Activated CD8-positive, alpha-beta memory T cell treated with anti-CD3 and anti-CD28 coated beads, Interleukin-2, amount 50 U/mL, for 24 hours (primary cell): ENCODE results near the gene TYW1B.
"Not testable (repeated sequence)": the region's sequence is repeated elsewhere in the genome, so short reads cannot be mapped to it uniquely, and the experiment has no call there.

Source experiments
- DNase-seq: peaks from one replicate; pipeline ENCODE4 v3.0.0-alpha.2; 2020; ENCODE audit errors: extremely low read depth

TYW1B gene

DNA sequence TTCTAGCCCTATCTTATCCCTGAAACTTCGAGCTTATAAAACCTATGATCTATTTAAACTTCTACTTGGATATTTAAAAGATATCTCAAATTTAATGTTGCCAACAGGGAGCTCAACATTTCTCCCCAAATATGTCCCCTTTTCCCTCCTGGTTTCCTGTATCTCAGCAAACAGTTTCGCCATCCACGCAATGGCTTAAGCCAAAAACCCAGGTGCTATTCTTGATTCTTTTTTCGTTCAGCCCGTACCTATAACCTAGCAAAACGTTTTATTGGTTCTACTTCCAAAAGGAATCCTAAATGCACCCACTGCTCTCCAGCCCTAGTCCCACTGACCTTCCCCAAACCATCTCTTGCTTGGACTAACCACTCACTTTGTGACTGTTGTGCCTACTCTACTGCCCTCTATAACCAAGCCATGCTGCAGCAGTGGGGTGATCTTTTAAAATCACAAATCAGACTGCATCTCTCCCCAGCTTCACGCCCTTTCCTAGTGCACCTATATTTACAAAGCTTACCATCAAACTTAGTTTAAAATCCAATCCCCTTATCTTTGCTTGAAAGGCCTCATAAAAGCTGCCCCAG lies 201.5 kb downstream of the TYW1B start:
- DNase-seq: not testable (repeated sequence)

DNA sequence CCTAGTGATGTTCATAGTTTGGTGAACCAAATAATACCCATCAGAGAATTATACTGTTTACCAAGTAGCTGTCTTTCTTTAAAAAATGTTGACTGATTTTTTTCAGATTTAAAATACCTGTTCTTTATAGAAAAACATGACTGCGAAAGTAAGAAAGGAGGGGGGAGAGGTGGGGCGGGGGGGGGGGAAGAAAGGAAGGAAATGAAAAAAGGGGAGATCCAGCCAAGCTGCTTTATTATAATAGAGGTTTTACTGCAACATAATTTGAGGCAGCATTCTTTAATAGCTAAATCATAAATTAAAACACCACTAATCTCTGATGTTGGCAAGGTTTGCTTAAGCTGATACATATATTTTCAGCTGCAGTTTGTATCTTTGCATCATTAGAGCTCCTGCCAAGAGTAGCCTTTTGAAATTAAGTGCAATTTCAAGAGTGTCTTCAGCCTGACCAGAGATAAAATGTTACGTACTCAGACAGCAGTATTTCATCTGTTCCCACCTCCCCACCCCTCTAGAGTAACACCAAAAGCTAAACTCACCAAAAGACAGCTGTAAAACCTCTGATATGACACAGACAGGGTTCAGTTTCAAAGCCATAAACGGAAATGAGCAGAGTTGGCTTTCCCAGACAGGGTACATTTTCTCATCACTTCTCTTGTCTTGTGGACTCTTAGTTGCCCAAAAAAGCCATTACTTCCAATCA lies 202.1 kb downstream of the TYW1B start:
- not testable (repeated sequence) for DNase-seq

DNA sequence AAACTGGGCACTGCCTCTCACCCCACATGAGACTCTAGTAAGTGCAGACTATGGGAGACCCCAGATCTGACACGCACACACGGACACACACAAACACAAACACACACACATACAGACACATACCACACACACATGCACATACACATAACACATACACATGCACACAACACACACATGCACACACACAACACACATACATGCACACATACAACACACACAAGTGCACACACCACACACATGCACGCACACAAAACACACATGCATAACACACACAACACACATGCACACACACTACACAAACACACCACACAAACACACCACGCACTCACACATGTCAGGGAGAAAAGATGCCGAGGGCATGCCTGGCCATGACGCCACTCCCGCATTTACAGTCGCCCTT lies 205.5 kb downstream of the TYW1B start:
- DNase-seq: no peak

DNA sequence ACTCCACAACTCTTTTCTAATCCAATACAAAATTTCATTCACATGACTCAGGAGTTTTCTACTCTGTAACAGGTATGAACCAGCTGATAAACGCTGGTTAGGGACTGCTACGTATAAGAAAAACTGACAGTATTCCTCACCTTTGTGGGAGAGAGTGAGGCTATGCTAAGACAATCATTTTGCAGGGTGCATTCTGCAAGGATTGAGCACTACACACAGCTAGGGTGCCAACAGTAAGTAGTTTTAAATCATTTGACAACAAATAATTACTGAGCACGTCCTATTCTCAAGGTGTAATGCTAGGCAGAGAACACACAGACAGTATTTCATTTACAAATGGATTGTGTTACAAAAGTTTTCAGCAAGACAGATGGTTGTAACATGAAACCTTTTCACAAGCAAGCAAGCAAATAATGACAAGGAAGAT lies 206.2 kb downstream of the TYW1B start:
- DNase-seq: not testable (repeated sequence)

DNA sequence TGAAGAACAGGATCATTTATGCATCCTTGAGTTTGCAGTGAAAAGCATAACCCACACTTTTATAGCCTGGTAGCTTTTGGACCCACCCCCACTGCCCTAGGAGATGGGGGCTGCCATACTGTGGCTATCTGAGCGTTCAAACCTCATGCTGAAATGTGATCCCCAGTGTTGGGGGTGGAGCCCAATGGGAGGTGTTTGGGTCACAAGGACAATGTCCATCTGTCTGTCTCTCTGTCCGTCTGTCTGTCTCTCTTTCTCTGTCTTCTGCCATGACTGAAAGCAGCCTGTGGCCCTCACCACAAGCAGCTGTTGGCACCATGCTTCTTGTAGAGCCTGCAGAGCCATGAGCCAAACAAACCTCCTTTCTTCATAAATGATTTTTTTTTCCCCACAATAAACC lies 207.1 kb downstream of the TYW1B start:
- DNase-seq: not testable (repeated sequence)

DNA sequence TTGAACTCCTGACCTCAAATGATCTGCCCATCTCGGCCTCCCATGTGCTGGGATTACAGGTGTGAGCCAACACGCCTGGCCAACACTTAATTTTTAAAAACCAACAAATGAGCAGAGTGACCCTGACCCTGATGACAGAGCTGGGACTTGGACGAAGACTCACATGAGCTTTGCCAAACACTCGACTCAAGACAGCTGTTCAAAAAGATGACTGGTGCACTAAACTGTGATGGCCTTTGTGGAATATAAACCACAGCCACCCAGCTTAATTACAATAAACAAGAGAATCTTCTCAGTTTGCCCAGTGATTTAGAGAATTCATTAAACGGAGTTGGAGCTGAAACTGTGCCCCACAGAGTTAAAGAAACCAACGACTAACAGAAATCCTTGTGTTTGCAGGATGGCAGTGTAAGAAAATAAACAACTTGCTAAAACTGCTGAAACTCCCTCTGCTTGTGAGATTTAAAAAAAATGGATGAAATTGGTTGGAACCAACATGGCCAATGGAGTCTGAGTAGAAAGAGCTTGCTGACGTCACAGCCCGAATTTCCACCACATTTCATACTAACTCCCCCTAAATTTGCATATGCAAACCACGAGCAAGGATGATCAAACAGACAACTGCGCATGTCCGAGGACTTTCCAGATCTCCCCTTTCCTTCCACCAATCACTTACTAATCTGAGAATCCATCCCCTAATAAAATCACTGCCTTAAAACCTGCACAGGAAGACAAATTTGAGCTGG lies 209.4 kb downstream of the TYW1B start:
- DNase-seq: not testable (repeated sequence)

DNA sequence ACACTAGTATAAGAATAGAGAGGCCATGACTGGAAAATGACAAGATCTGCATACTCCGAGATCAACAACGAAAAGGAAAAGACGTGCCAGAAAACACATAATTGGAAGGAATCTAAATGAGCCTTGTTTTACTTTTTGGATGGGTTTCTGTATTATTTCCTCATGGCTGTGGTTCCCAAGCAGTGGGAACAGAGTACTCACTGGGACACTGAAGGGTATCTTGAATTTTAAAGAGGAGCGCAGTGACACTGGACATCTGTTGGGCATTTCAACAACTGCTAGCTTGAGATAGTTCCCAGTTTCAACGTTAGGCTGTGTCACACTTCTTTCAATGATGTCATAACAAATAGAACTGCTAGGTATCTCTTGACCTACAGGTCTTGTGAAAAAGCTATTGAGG lies 218.2 kb downstream of the TYW1B start:
- DNase-seq: not testable (repeated sequence)

DNA sequence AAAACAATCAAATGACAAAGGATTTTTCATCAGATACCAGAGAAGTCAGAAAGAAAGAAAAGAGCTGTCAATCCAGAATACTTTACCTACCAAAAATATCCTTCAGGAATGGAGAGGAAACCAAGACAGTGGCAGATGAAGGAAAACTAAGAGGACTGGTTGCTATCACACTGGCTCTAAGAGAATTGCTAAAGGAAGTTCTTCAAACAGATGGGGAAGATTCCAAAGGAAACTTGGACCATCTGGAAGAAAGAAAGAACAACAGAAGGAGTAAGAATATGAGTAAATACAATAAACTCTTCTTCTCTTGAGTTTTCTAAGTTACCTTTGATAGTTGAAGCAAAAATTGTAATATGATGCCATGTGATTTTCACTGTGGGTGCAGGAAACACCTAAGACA lies 220.0 kb downstream of the TYW1B start:
- DNase-seq: not testable (repeated sequence)

DNA sequence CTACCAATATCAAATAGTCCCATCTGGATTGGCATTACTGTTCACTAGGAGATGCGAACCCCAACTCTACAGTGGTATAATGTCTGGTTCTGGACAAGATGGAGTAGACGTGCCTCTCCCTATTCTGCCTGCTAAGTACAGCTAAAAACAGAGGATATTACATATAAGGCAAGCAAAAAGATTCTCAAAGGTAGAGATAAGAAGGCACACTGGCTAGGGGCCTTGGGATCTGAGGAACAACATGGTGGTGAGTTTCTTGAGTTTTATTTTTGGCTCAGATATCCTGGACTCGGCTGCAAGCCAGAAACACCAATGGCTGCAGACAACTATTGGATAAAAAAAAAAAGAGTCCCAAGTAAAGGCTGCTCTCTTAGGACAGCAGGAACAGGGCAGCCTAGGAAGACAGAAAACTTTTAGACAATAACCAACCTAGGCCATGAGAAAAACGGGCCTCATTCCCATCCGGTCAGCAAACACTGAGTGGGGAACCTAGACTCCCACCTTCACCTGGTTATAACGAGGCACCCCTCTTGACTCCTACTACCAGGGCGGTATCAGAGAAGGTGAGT lies 222.1 kb downstream of the TYW1B start:
- not testable (repeated sequence) for DNase-seq

DNA sequence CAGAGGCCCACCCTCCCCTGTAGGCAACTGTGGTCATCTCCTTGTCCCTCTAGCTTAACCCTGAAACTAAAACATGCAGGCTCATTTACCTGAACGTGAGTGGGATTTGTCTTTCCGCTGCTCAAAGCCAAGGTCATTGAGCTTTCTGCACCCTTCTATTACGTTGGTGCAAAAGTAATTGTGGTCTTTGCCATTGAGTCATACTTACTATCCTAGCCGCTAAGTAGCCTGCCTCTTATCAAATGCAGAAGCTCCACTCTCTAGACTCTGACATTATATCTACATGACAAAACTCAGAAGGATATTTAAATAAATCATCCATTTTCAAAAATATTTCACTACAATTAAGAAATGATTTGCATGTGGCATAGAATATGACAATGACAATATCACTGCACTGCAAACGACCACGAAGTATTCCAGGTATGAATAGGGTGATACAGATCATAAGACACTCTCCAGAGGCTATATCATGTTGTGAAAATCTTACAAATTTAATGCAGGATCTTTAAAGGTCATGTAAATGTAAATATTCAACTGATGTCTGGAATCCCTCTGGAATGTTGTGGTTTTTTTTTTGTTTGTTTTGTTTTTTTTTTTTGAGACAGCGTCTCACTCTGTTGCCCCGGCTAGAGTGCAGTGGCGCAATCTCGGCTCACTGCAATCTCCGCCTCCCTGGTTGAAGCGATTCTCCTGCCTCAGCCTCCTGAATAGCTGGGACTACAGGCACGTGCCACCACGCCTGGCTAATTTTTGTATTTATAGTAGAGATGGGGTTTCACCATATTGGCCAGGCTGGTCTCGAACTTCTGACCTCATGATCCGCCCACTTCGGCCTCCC lies 223.0 kb downstream of the TYW1B start:
- DNase-seq: not testable (repeated sequence)

DNA sequence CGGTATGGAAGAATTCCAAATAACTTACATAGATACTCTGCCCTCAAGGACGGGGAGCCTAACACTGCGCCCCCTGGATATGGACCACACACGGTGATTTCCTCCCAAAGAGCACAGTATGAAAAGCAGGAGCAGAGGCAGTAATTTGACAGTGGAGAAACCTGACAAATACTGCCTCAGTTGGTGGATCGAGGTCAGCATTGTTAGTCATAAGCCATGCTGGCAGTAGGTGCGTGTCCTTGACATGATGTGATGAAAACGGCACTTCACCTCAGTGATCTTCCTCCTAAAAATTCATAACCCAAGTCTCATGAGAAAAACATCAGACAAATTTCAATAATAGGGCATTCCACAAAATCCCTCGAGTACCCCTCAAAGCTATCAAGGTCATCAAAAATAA lies 224.5 kb downstream of the TYW1B start:
- DNase-seq: not testable (repeated sequence)

DNA sequence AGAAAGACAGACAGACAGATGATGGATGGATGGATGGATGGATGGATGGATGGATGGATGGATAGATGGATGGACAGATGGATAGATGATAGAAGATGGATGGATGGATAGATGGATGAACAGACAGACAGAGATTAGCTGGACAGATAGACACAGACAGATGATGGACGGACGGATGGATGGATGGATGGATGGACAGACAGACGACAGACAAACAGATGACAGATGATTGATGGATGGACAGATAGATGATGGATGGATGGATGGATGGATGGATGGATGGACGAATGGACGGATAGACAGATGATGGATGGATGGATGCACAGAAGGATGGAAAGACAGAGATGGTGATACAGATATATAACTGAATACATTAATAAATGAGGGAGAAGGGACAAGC lies 224.9 kb downstream of the TYW1B start:
- DNase-seq: no peak

DNA sequence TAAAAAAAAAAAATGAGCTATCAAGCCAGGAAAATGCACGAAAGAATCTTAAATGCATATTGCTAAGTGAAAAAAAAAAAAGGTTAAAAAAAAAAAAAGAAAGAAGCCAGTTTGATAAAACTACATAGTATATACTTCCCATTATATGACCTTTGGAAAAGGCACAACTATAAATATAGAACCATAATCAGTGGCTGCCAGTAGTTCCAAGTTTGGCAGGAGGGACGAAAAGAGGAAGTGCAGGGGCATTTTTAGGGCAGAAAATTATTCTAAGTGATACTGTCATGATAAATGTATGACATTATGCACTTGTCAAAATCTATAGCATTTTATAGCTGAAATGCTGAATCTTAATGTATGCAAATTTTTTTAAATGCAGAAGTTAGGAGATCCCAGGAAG lies 226.3 kb downstream of the TYW1B start:
- not testable (repeated sequence) for DNase-seq

DNA sequence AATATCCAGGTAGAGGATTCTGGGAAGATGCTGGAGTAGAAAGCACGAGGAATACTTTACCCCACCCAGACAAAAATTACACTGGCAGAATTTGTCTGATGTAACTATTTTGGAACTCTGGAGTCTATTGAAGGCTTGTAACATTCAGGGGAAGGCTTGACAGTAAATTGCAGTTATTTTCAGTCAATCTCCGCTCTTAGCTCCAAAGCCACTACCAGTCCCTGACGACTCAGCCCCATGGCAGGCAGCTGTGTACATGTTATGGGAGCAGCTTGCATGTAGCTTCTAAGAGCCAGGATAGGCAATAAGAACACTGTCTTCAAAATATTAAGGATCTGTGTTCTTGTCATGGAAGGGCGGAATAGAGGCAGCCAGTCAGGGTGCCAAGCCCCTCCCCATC lies 238.0 kb downstream of the TYW1B start:
- DNase-seq: not testable (repeated sequence)

DNA sequence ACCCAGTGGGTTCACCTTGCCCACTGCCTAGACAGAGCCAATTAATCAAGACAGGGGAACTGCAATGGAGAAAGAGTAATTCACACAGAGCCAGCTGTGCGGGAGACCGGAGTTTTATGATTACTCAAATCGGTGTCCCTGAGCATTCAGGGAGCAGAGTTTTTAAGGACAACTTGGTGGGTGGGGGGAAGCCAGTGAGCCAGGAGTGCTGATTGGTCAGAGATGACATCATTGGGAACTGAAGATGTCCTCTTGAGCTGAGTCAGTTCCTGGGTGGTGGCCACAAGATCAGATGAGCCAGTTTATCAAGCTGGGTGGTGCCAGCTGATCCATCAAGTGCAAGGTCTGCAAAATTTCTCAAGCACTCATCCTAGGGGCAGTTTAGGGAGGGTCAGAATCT lies 240.7 kb downstream of the TYW1B start:
- not testable (repeated sequence) for DNase-seq

DNA sequence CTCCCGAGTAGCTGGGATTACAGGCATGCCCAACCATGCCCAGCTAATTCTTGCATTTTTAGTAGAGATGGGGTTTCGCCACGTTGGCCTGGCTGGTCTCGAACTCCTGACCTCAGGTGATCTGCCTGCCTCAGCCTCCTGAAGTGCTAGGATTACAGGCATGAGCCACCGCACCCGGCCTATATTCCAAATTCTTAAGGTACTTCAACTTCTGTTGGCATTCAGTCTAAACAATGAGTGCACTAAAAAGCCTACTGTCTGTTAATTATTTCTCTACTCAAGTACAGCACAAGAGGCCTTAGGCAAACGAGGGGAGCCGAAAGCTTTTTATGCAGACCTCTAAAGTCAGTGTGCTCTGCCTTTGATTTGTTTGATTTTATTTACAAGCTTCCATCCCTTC lies 243.4 kb downstream of the TYW1B start:
- DNase-seq: not testable (repeated sequence)

DNA sequence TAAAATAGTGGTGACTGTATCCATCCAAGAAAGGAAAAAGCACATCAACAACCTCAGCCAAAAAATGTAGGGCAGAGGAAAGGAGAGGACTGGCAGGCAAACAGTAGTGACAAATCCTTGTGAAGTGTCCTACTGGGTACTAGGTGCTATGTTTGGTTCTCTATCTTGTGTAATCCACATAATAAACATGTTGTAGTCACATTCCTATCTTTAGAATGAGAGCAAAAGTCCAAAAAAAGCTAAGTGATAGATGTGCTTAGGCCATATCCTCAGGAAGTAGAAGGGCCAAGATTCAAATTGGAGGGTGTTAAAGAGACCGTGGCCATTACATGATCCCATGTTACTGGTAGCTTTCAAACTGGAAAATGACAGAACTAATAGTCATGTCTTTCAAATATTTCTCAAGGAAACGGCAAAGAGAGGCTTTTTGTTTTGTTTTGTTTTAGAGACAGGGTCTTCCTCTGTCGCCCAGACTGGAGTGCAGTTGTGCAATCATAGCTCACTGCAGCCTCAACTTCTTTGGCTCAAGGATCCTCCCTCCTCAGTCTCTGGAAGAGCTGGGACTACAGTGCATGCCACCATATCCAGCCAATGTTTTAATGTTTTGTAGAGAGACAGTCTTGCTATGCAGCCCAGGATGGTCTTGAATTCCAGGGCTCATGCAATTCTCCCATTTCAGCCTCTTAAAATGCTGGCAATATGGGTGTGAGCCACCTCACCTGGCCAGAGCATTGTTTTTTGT lies 244.2 kb downstream of the TYW1B start:
- DNase-seq: not testable (repeated sequence)

DNA sequence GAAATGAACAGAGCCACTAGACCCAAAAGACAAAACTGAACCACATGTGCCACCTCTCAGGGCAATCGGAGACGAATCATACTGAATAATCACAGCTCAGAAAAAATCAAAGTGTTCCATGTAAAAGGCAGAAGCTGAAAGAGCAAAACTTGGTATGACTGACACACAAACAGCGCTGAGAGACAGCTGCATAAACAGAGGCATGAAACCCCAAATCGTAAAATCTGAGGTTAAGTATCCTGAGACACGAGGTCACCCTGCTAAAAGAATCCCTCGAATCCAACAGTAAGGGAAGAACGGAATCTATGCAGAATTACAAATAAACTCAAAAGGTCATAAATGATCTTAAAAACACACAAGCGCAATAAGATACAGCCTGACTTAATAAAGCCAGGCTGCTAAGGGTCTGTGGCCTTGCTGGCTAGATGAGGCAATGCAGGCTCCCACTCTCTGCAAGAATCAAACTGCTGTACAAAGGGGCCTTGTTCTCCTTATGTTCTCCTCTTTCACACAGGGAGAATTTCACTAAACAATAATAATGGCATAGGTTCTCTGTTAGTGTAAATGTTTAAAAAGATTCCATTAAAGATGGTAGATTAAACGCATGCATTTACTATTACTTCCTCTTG lies 247.7 kb downstream of the TYW1B start:
- DNase-seq: not testable (repeated sequence)

DNA sequence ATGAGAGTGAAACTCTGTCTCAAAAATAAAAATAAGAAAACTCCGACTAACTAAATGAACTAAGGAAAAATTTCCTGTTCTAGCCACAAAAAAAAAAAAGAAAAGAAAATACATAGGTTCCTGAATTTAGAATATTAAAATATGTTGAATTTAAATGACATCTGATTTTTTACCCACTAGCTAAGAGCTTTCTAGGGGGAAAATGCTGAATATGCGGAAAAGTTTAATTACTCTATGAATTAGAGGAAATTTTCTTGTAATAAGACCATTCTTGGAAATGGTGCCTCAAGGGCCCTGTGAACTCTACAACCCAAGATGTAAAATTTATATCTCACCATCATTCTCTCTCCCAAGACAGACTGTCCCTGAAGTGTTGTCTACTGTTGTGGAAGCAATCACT lies 250.9 kb downstream of the TYW1B start:
- DNase-seq: no peak

DNA sequence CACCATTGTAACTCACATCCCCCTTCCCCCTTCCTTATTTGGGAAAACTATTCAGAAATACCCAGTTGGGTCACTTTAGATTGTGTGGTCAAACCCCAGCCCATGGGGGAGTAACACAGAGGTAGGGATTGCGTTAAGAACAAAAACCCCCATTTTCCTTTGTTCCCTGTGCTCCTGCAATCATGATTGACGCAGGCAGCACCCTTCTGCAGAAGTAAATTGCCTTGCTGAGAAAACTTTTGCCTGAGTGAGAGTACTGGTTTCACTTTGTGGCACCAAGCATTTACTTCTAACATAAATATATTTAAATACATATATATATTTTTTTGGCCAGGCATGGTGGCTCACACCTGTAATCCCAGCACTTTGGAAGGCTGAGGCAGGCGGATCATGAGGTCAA lies 266.0 kb downstream of the TYW1B start:
- not testable (repeated sequence) for DNase-seq
